Measurements from ENCODE around the gene BCR.
A peak's percentile ranks its signal among the peaks of the same experiment; 100 is the strongest.
"Not testable (repeated sequence)": the region's sequence is repeated elsewhere in the genome, so short reads cannot be mapped to it uniquely, and the experiment has no call there.

BCR gene

DNA sequence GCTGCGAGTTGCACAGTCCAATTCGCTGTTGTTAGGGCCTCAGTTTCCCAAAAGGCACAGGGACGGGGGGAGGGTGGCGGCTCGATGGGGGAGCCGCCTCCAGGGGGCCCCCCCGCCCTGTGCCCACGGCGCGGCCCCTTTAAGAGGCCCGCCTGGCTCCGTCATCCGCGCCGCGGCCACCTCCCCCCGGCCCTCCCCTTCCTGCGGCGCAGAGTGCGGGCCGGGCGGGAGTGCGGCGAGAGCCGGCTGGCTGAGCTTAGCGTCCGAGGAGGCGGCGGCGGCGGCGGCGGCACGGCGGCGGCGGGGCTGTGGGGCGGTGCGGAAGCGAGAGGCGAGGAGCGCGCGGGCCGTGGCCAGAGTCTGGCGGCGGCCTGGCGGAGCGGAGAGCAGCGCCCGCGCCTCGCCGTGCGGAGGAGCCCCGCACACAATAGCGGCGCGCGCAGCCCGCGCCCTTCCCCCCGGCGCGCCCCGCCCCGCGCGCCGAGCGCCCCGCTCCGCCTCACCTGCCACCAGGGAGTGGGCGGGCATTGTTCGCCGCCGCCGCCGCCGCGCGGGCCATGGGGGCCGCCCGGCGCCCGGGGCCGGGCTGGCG, at the start of gene BCR:
Gene BCR, plus strand, starts transcription at position 209 of the 592 bp plus-strand sequence. CDS start 452 bp downstream, outside the sequence.
- DNase-seq (ENCODE audit: low read depth), result peak; percentile 79
- peak within 1 kb of the TSS; percentile 74 for H3K4me3 ChIP-seq (ENCODE audit: low read depth, low read length)
- no peak for TF ChIP-seq POLR2A (IDR thresholded peaks at IDR 0.05; ENCODE audit: extremely low read depth, insufficient read length)
- TF ChIP-seq MYC (IDR thresholded peaks at IDR 0.05; ENCODE audit: low read depth, low read length), result no peak
- TF ChIP-seq, protein P1, sequence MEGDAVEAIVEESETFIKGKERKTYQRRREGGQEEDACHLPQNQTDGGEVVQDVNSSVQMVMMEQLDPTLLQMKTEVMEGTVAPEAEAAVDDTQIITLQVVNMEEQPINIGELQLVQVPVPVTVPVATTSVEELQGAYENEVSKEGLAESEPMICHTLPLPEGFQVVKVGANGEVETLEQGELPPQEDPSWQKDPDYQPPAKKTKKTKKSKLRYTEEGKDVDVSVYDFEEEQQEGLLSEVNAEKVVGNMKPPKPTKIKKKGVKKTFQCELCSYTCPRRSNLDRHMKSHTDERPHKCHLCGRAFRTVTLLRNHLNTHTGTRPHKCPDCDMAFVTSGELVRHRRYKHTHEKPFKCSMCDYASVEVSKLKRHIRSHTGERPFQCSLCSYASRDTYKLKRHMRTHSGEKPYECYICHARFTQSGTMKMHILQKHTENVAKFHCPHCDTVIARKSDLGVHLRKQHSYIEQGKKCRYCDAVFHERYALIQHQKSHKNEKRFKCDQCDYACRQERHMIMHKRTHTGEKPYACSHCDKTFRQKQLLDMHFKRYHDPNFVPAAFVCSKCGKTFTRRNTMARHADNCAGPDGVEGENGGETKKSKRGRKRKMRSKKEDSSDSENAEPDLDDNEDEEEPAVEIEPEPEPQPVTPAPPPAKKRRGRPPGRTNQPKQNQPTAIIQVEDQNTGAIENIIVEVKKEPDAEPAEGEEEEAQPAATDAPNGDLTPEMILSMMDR (IDR thresholded peaks at IDR 0.05; ENCODE audit: low read depth, low read length), result no peak
- TF ChIP-seq, protein P2, sequence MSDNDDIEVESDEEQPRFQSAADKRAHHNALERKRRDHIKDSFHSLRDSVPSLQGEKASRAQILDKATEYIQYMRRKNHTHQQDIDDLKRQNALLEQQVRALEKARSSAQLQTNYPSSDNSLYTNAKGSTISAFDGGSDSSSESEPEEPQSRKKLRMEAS (IDR thresholded peaks at IDR 0.05; ENCODE audit: low read depth, low read length), result no peak

DNA sequence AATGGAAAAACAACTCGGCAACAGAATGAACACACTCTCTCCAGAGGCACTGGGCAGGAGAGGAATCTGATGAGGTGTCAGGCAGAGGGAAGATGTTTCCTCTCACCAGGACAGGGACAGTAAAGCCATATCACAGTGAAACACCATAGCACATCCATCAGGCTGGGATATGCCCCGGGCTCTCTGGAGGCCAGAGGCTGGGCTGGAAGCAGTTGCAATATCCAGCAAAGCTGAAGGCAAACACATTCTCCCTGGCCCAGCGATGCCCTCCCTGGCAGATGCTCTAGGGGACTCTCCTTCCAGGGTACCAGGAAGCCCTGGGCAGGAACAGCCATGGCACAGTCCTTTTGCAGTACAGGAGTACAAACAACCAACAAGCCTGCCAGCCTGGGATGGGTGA, 49.6 kb upstream of the BCR start:
- no peak for DNase-seq (ENCODE audit: low read depth)
- TF ChIP-seq, protein P1 (IDR thresholded peaks at IDR 0.05; ENCODE audit: low read depth, low read length), result no peak
- TF ChIP-seq, protein P2 (IDR thresholded peaks at IDR 0.05; ENCODE audit: low read depth, low read length), result no peak
- TF ChIP-seq MYC (IDR thresholded peaks at IDR 0.05; ENCODE audit: low read depth, low read length) (no peak), POLR2A (IDR thresholded peaks at IDR 0.05; ENCODE audit: extremely low read depth, insufficient read length) (no peak)
- H3K4me3 ChIP-seq (ENCODE audit: low read depth, low read length), result no peak overlapping the region

DNA sequence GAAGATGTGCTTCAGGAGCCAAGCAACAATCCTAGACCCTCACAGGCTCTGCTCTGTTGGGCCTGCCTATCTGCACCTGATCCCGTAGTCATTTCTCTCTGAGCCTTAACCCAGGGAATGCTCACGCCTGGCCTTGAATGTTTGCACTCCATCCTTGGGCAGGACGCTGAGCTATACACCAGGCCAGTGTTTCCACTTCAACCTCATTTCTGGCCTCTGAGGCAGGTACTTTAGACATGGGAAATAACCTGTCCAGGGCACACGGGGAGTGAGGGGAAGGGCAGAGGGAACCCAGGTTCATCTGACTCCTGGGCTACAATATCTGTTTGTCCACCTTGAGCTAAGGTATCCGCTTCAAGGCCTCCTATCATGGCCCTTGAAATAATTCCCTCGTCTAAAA, 48.4 kb upstream of the BCR start:
- TF ChIP-seq, protein P2 (IDR thresholded peaks at IDR 0.05; ENCODE audit: low read depth, low read length), result no peak
- TF ChIP-seq POLR2A (IDR thresholded peaks at IDR 0.05; ENCODE audit: extremely low read depth, insufficient read length), result no peak
- TF ChIP-seq, protein P1 (IDR thresholded peaks at IDR 0.05; ENCODE audit: low read depth, low read length), result no peak
- no peak for TF ChIP-seq MYC (IDR thresholded peaks at IDR 0.05; ENCODE audit: low read depth, low read length)
- H3K4me3 ChIP-seq (ENCODE audit: low read depth, low read length), result no peak overlapping the region

DNA sequence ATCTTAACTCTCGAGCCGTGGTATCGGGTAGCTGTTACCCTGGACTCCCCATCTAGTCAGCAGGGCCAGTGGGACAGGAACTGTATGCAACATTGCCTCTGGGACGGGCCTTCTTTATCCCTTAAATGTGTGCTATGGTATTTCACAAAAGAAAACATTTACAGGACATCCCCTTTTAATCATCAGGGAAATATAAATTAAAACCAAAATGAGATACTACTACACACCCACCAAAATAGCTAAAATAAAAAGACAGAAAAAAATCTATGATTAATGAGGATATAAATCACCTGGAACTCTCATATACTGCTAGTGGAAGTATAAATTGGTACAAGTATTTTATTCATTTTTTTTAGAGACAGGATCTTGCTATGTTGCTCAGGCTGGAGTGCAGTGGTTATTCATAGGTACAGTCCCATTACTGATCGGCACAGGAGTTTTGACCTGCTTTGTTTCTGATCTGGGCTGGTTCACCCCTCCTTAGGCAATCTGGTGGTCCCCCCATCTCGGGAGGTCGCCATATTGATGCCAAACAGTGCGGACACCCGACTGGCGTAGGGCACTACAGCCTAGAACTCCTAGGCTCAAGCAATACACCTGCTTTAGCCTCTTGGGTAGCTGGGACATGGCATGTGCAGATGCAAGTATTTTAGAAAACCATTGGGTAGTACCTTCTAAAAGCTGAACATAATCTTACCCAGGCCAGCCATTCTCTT, 47.8 kb upstream of the BCR start:
- H3K4me3 ChIP-seq (ENCODE audit: low read depth, low read length), result no peak overlapping the region
- DNase-seq (ENCODE audit: low read depth), result no peak
- no peak for TF ChIP-seq POLR2A (IDR thresholded peaks at IDR 0.05; ENCODE audit: extremely low read depth, insufficient read length)
- TF ChIP-seq, protein P2 (IDR thresholded peaks at IDR 0.05; ENCODE audit: low read depth, low read length), result no peak
- TF ChIP-seq, protein P1 (IDR thresholded peaks at IDR 0.05; ENCODE audit: low read depth, low read length), result no peak
- no peak for TF ChIP-seq MYC (IDR thresholded peaks at IDR 0.05; ENCODE audit: low read depth, low read length)

More for the DNA sequence above, 48.4 kb upstream of the BCR start:
- DNase-seq (ENCODE audit: low read depth), result no peak

DNA sequence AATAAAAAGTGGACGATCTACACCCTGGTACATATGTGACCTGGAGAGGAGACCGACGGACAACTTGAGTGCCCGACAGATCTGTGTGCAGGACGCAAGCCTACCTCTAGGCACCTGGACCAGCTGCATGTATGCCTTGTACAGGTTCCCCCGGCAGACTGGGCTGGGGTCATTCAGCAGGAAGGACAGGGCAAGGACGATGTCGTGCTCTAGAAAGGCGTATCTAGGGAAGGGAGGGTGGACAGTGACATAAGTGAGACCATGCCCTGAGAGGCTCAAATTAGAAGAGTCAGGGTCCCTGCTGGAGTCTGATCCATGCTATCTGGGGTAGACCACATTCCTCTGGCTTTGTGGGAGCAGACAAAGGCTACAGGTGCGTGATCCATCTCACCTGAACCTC, 46.4 kb upstream of the BCR start:
- no peak for DNase-seq (ENCODE audit: low read depth)
- TF ChIP-seq POLR2A (IDR thresholded peaks at IDR 0.05; ENCODE audit: extremely low read depth, insufficient read length) (no peak), MYC (IDR thresholded peaks at IDR 0.05; ENCODE audit: low read depth, low read length) (no peak)
- TF ChIP-seq, protein P1 (IDR thresholded peaks at IDR 0.05; ENCODE audit: low read depth, low read length), result no peak
- TF ChIP-seq, protein P2 (IDR thresholded peaks at IDR 0.05; ENCODE audit: low read depth, low read length), result no peak
- no peak overlapping the region for H3K4me3 ChIP-seq (ENCODE audit: low read depth, low read length)

DNA sequence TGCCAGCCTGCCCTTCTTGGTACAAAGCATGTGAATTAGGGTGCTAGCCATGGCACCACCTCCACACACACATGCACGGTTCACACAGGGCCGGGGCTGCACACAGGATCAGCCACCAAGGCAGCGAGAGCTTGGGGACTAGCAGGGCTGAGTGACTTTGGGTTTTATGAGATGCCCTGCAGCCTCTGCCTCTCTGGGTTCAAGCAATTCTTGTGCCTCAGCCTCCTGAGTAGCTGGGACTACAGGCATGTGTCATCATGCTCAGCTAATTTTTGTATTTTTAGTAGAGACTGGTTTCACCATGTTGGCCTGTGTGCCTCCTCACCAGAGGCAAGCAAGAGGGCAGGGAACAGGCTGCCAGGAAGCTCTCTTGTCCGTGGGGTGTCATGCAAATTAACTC, 43.3 kb upstream of the BCR start:
- not testable (repeated sequence) for H3K4me3 ChIP-seq (ENCODE audit: low read depth, low read length); DNase-seq (ENCODE audit: low read depth)

Data from NB4 (cell line).